ENCODE measurements around the gene JAML.

The JAML gene

GRCh38 chr11:118202599-118203422, 22.0 kb downstream of the JAML start:
- no peak for DNase-seq (ENCODE audit: low read depth)
- TF ChIP-seq CTCF (conservative IDR thresholded peaks at IDR 0.05; ENCODE audit: control insufficient read depth, insufficient read depth, low read depth, low read length) = no peak
- no peak overlapping the region for H3K4me3 ChIP-seq (ENCODE audit: control insufficient read depth, low read depth, low read length)

- no peak for TF ChIP-seq CTCF (conservative IDR thresholded peaks at IDR 0.05; ENCODE audit: control insufficient read depth, insufficient read depth, low read depth, low read length)
- no peak overlapping the region for H3K4me3 ChIP-seq (ENCODE audit: control insufficient read depth, low read depth, low read length)
- DNase-seq (ENCODE audit: low read depth) = no peak
These were observed 22.8 kb downstream of the JAML start for GRCh38 chr11:118201966-118202365.

- TF ChIP-seq CTCF (conservative IDR thresholded peaks at IDR 0.05; ENCODE audit: control insufficient read depth, insufficient read depth, low read depth, low read length) = no peak
- no peak for DNase-seq (ENCODE audit: low read depth)
- no peak overlapping the region for H3K4me3 ChIP-seq (ENCODE audit: control insufficient read depth, low read depth, low read length)
These were observed 23.7 kb downstream of the JAML start for GRCh38 chr11:118200901-118201680.

GRCh38 chr11:118200497-118200896, 24.3 kb downstream of the JAML start:
- TF ChIP-seq CTCF (conservative IDR thresholded peaks at IDR 0.05; ENCODE audit: control insufficient read depth, insufficient read depth, low read depth, low read length) = no peak
- no peak overlapping the region for H3K4me3 ChIP-seq (ENCODE audit: control insufficient read depth, low read depth, low read length)
- no peak for DNase-seq (ENCODE audit: low read depth)

GRCh38 chr11:118199135-118199534, 25.7 kb downstream of the JAML start:
- DNase-seq (ENCODE audit: low read depth) = no peak
- TF ChIP-seq CTCF (conservative IDR thresholded peaks at IDR 0.05; ENCODE audit: control insufficient read depth, insufficient read depth, low read depth, low read length) = no peak
- H3K4me3 ChIP-seq (ENCODE audit: control insufficient read depth, low read depth, low read length) = no peak overlapping the region

GRCh38 chr11:118198370-118198769, 26.4 kb downstream of the JAML start:
- DNase-seq (ENCODE audit: low read depth) = peak; percentile 54
- no peak overlapping the region for H3K4me3 ChIP-seq (ENCODE audit: control insufficient read depth, low read depth, low read length)
- TF ChIP-seq CTCF (conservative IDR thresholded peaks at IDR 0.05; ENCODE audit: control insufficient read depth, insufficient read depth, low read depth, low read length) = peak; percentile 82
